ENCODE data around the gene LPAR1.

LPAR1 gene

DNA sequence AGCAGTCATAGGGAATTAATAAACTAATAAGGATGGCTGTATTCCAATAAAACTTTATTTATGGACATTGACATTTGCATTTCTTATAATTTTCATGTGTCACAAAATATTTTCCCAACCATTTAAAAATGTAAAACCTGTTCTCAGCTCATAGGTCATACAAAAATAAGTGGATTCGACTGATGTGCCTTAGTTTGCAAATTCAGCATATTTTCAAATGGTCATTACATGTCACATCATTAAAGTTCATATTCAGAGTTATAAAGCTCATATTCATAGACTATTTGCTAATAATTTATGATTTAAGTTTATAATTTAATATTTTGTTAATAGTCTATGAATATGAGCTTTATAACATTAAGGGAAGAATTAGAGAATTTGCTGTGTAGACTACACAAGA, 166.5 kb downstream of the LPAR1 start:
- ChIA-PET CTCF (interaction anchor here (0.6 to 1.2 kb wide), 3 partner anchors 8 to 729 kb away, joined by 3 to 5 read pairs (median 4); no protein-coding TSS in a partner anchor), POLR2A (no interaction called here)
- H3K36me3 ChIP-seq (ENCODE audit: control insufficient read depth in 2 of 2, insufficient read depth in 1 of 2, low read length in 2 of 2), result peaks cover 0 to 4% of the 10 kb centered on the region in 2 experiments; a peak in 1 of 3 replicates

DNA sequence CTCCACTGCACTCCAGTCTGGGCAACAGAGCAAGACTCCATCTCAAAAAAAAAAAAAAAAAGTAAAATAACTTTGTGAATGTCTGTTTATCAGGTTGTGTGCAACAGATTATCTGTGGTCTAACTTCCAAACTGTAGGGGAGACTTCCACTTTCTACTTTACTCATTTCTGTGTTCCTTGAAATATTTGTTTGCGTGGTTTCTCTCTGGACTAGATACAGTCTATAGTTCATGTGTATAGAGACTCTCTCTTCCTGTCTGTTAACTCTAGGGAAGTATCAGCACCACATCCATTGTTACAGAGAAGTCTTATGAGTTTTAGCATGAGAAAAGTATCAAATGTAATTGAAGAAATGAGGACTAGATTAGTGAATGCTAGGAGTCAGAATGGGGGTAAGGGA, 168.3 kb downstream of the LPAR1 start:
- ChIA-PET CTCF (no interaction called here), POLR2A (interaction anchor here (0.5 kb wide), 1 partner anchor 265 kb away, joined by 5 read pairs; no protein-coding TSS in a partner anchor)
- Histone ChIP-seq H3K27ac (ENCODE audit: extremely low read depth, low read depth, low read length) (no peak overlapping the region), H3K9me3 (ENCODE audit: control insufficient read depth, insufficient read depth, low read depth, low read length) (no peaks in the 10 kb centered on the region), H3K4me1 (ENCODE audit: control insufficient read depth, insufficient read depth, low read length) (no peaks in the 10 kb centered on the region), H3K36me3 (ENCODE audit: control insufficient read depth in 2 of 2, insufficient read depth in 1 of 2, low read length in 2 of 2) (no peaks in the 10 kb centered on the region), H3K4me3 (ENCODE audit: low read depth, low read length) (no peak overlapping the region)
- TF ChIP-seq ZNF623 (tag by site-specific recombination; IDR thresholded peaks at IDR 0.05) (no peak), SP7 (tag by site-specific recombination; IDR thresholded peaks at IDR 0.05) (no peak), ZNF76 (tag by site-specific recombination; IDR thresholded peaks at IDR 0.05; ENCODE audit: borderline replicate concordance, low read depth) (no peak), INSM2 (tag by site-specific recombination; IDR thresholded peaks at IDR 0.05) (no peak), YY2 (tag by site-specific recombination; IDR thresholded peaks at IDR 0.05) (no peak), ZNF521 (tag by site-specific recombination; IDR thresholded peaks at IDR 0.05) (no peak), ZBTB10 (tag by site-specific recombination; IDR thresholded peaks at IDR 0.05) (no peak), MZF1 (tag by site-specific recombination; IDR thresholded peaks at IDR 0.05; ENCODE audit: borderline replicate concordance) (no peak)
- TF ChIP-seq, protein P1, sequence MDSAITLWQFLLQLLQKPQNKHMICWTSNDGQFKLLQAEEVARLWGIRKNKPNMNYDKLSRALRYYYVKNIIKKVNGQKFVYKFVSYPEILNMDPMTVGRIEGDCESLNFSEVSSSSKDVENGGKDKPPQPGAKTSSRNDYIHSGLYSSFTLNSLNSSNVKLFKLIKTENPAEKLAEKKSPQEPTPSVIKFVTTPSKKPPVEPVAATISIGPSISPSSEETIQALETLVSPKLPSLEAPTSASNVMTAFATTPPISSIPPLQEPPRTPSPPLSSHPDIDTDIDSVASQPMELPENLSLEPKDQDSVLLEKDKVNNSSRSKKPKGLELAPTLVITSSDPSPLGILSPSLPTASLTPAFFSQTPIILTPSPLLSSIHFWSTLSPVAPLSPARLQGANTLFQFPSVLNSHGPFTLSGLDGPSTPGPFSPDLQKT (IDR thresholded peaks at IDR 0.05; ENCODE audit: borderline replicate concordance, low read depth, low read length), result no peak

More for the DNA sequence above, 166.5 kb downstream of the LPAR1 start:
- no peak overlapping the region for H3K4me3 ChIP-seq (ENCODE audit: low read depth, low read length)
- no peak overlapping the region for H3K27ac ChIP-seq (ENCODE audit: extremely low read depth, low read depth, low read length)
- H3K9me3 ChIP-seq (ENCODE audit: control insufficient read depth, insufficient read depth, low read depth, low read length), result no peaks in the 10 kb centered on the region
- no peak for TF ChIP-seq BCL11B (tag by site-specific recombination; IDR thresholded peaks at IDR 0.05; ENCODE audit: low read depth)
- TF ChIP-seq ZNF239 (tag by site-specific recombination; IDR thresholded peaks at IDR 0.05), result no peak
- TF ChIP-seq, protein P2, sequence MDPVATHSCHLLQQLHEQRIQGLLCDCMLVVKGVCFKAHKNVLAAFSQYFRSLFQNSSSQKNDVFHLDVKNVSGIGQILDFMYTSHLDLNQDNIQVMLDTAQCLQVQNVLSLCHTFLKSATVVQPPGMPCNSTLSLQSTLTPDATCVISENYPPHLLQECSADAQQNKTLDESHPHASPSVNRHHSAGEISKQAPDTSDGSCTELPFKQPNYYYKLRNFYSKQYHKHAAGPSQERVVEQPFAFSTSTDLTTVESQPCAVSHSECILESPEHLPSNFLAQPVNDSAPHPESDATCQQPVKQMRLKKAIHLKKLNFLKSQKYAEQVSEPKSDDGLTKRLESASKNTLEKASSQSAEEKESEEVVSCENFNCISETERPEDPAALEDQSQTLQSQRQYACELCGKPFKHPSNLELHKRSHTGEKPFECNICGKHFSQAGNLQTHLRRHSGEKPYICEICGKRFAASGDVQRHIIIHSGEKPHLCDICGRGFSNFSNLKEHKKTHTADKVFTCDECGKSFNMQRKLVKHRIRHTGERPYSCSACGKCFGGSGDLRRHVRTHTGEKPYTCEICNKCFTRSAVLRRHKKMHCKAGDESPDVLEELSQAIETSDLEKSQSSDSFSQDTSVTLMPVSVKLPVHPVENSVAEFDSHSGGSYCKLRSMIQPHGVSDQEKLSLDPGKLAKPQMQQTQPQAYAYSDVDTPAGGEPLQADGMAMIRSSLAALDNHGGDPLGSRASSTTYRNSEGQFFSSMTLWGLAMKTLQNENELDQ (tag by site-specific recombination; IDR thresholded peaks at IDR 0.05; ENCODE audit: low read depth), result no peak
- no peak for TF ChIP-seq ZNF610 (tag by site-specific recombination; IDR thresholded peaks at IDR 0.05; ENCODE audit: borderline replicate concordance)
- no peak for TF ChIP-seq SETDB1 (IDR thresholded peaks at IDR 0.05; ENCODE audit: insufficient read length, low read length)
- TF ChIP-seq ZNF311 (tag by site-specific recombination; IDR thresholded peaks at IDR 0.05; ENCODE audit: borderline replicate concordance), result no peak
- TF ChIP-seq ZSCAN4 (tag by site-specific recombination; IDR thresholded peaks at IDR 0.05), result no peak
- no peak for TF ChIP-seq ZNF623 (tag by site-specific recombination; IDR thresholded peaks at IDR 0.05)
- TF ChIP-seq MZF1 (tag by site-specific recombination; IDR thresholded peaks at IDR 0.05; ENCODE audit: borderline replicate concordance), result no peak
- TF ChIP-seq ZNF433 (tag by site-specific recombination; IDR thresholded peaks at IDR 0.05; ENCODE audit: low read depth), result no peak
- no peak for TF ChIP-seq ZNF600 (tag by site-specific recombination; IDR thresholded peaks at IDR 0.05)
- TF ChIP-seq GLI4 (tag by site-specific recombination; IDR thresholded peaks at IDR 0.05), result no peak
- TF ChIP-seq ZNF549 (tag by site-specific recombination; IDR thresholded peaks at IDR 0.05), result no peak
- no peaks in the 10 kb centered on the region for H3K4me1 ChIP-seq (ENCODE audit: control insufficient read depth, insufficient read depth, low read length)
